Uterus (tissue), 2 donors: ENCODE measurements around the gene SRGAP2C.
"Not testable (repeated sequence)": the region's sequence is repeated elsewhere in the genome, so short reads cannot be mapped to it uniquely, and the experiment has no call there.

Experiments
- POLR2A ChIP-seq, 2 donors: fragments of 450-650 bp; IDR thresholded peaks; one replicate each; pipeline ENCODE4 v1.6.1; 2016; ENCODE audit warnings: antibody characterized with exemption in 2 of 2, mild to moderate bottlenecking in 1 of 2, moderate library complexity in 1 of 2
- TF ChIP-seq, protein P1 (sequence below), 4 experiments: fragments of 200-600 bp in 2 of 4; fragments of 450-650 bp in 2 of 4; sonication (generic) in 2 of 4; IDR thresholded peaks; one replicate each; pipeline ENCODE4 v1.5.1; 2016 to 2019; ENCODE audit warnings: antibody characterized with exemption in 4 of 4, mild to moderate bottlenecking in 2 of 4, moderate library complexity in 1 of 4

DNA sequence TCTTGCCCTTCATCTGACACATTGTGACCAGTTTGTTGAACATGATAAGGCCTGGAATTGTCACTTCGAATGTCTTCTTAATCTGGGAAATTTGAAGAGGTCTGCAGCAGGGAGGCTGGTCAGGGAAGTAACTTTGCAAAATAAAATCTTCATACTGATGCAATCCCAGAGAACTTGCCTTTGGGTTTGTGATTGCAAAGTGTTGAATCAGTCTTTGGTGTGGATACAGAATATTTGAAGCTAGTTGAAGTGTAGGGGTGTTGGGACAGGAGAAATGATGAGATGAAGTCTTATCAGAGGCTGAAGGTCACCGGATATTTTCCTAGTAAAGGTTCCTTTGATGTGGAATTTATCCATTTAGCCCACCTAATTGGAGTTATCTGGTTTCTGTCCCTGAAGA lies 42.1 kb downstream of the SRGAP2C start:
- TF ChIP-seq POLR2A (IDR thresholded peaks at IDR 0.05): not testable (repeated sequence)
- TF ChIP-seq, protein P1, sequence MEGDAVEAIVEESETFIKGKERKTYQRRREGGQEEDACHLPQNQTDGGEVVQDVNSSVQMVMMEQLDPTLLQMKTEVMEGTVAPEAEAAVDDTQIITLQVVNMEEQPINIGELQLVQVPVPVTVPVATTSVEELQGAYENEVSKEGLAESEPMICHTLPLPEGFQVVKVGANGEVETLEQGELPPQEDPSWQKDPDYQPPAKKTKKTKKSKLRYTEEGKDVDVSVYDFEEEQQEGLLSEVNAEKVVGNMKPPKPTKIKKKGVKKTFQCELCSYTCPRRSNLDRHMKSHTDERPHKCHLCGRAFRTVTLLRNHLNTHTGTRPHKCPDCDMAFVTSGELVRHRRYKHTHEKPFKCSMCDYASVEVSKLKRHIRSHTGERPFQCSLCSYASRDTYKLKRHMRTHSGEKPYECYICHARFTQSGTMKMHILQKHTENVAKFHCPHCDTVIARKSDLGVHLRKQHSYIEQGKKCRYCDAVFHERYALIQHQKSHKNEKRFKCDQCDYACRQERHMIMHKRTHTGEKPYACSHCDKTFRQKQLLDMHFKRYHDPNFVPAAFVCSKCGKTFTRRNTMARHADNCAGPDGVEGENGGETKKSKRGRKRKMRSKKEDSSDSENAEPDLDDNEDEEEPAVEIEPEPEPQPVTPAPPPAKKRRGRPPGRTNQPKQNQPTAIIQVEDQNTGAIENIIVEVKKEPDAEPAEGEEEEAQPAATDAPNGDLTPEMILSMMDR (IDR thresholded peaks at IDR 0.05): not testable (repeated sequence)
